ENCODE results near the gene FBXW4. TPM values are rescaled to one million over a fixed set of nuclear protein-coding genes. Genes with fewer than 3 reads are reported as not detected.

Gene FBXW4
- total RNA-seq, 4 donors from 2014 or later, result 48.4 to 91.6 (median 55.6) TPM

GRCh38 chr10:101580486-101581399 is 114.2 kb downstream of the FBXW4 start:
- Histone ChIP-seq H3K27me3 (no peaks in the 10 kb centered on the region), H3K4me1 (no peaks in the 10 kb centered on the region), H3K27ac (no peak overlapping the region), H3K36me3 (peaks cover 0 to 3% (median 0%) of the 10 kb centered on the region in 4 donors), H3K9me3 (no peaks in the 10 kb centered on the region), H3K4me3 (no peak overlapping the region)
- intact Hi-C loops (cut with DNase I; ENCODE audit: low total_unique reads), result no loop called here
- 83 to 97% methylated on average over 4 to 9 of the region's 10 CpGs for WGBS, 2 donors (ENCODE audit: low coverage in 1 of 2)
- DNase-seq, result no peak
- TF ChIP-seq POLR2A (IDR thresholded peaks at IDR 0.05), result no peak
- TF ChIP-seq EP300 (IDR thresholded peaks at IDR 0.05; ENCODE audit: low read depth), result no peak
- TF ChIP-seq POLR2AphosphoS5 (IDR thresholded peaks at IDR 0.05), result no peak
- TF ChIP-seq CTCF (IDR thresholded peaks at IDR 0.05), result no peak
- in situ Hi-C loops (cut with MboI; ENCODE audit: low pct_ligation_motif_present in 1 of 4, low pct_unique_long_range_greater_than_20kb in 1 of 4, low sequenced_read_pairs in 3 of 4), result no loop called here

GRCh38 chr10:101579516-101579870 is 115.5 kb downstream of the FBXW4 start:
- 97% methylated on average over 12 of the region's 12 CpGs; no CpG with 5 or more reads in 1 of the 2 donors for WGBS, 2 donors (ENCODE audit: low coverage in 1 of 2)
- Histone ChIP-seq H3K9me3 (no peaks in the 10 kb centered on the region), H3K36me3 (peaks cover 0 to 3% (median 0%) of the 10 kb centered on the region in 4 donors), H3K4me3 (no peak overlapping the region), H3K27me3 (no peaks in the 10 kb centered on the region), H3K4me1 (no peaks in the 10 kb centered on the region), H3K27ac (no peak overlapping the region)
- in situ Hi-C loops (cut with MboI; ENCODE audit: low pct_ligation_motif_present in 1 of 4, low pct_unique_long_range_greater_than_20kb in 1 of 4, low sequenced_read_pairs in 3 of 4) (no loop called here), intact Hi-C loops (cut with DNase I; ENCODE audit: low total_unique reads) (no loop called here)
- DNase-seq, result no peak
- TF ChIP-seq EP300 (IDR thresholded peaks at IDR 0.05; ENCODE audit: low read depth), result no peak
- no peak for TF ChIP-seq POLR2A (IDR thresholded peaks at IDR 0.05)
- TF ChIP-seq POLR2AphosphoS5 (IDR thresholded peaks at IDR 0.05), result no peak
- no peak for TF ChIP-seq CTCF (IDR thresholded peaks at IDR 0.05)

- H3K27me3 ChIP-seq, result no peaks in the 10 kb centered on the region
- in situ Hi-C loops (cut with MboI; ENCODE audit: low pct_ligation_motif_present in 1 of 4, low pct_unique_long_range_greater_than_20kb in 1 of 4, low sequenced_read_pairs in 3 of 4) (no loop called here), intact Hi-C loops (cut with DNase I; ENCODE audit: low total_unique reads) (no loop called here)
- WGBS, 2 donors (ENCODE audit: low coverage in 1 of 2), result 83% methylated on average over 13 of the region's 13 CpGs; no CpG with 5 or more reads in 1 of the 2 donors
- no peak for TF ChIP-seq EP300 (IDR thresholded peaks at IDR 0.05; ENCODE audit: low read depth)
- no peak for TF ChIP-seq POLR2AphosphoS5 (IDR thresholded peaks at IDR 0.05)
- no peak for TF ChIP-seq POLR2A (IDR thresholded peaks at IDR 0.05)
- TF ChIP-seq CTCF (IDR thresholded peaks at IDR 0.05), result no peak
- H3K4me3 ChIP-seq, result no peak overlapping the region
- no peaks in the 10 kb centered on the region for H3K4me1 ChIP-seq
- no peak overlapping the region for H3K27ac ChIP-seq
- H3K36me3 ChIP-seq, result peaks cover 0 to 3% (median 0%) of the 10 kb centered on the region in 4 donors
- no peaks in the 10 kb centered on the region for H3K9me3 ChIP-seq
- DNase-seq, result no peak
Observed at GRCh38 chr10:101578803-101579515, 116.0 kb downstream of the FBXW4 start.

GRCh38 chr10:101578192-101578591 is 116.8 kb downstream of the FBXW4 start:
- no peaks in the 10 kb centered on the region for H3K9me3 ChIP-seq
- 80% methylated on average over 5 of the region's 5 CpGs; no CpG with 5 or more reads in 1 of the 2 donors for WGBS, 2 donors (ENCODE audit: low coverage in 1 of 2)
- no peaks in the 10 kb centered on the region for H3K27me3 ChIP-seq
- no peak for DNase-seq
- no peak overlapping the region for H3K4me3 ChIP-seq
- H3K27ac ChIP-seq, result no peak overlapping the region
- intact Hi-C loops (cut with DNase I; ENCODE audit: low total_unique reads) (no loop called here), in situ Hi-C loops (cut with MboI; ENCODE audit: low pct_ligation_motif_present in 1 of 4, low pct_unique_long_range_greater_than_20kb in 1 of 4, low sequenced_read_pairs in 3 of 4) (no loop called here)
- H3K36me3 ChIP-seq, result peaks cover 0 to 3% (median 0%) of the 10 kb centered on the region in 4 donors
- H3K4me1 ChIP-seq, result no peaks in the 10 kb centered on the region
- TF ChIP-seq EP300 (IDR thresholded peaks at IDR 0.05; ENCODE audit: low read depth) (no peak), POLR2A (IDR thresholded peaks at IDR 0.05) (no peak), POLR2AphosphoS5 (IDR thresholded peaks at IDR 0.05) (no peak), CTCF (IDR thresholded peaks at IDR 0.05) (no peak)

Measured in transverse colon (tissue), 4 donors.